GM19328 (cell line): ENCODE data around the gene DLL3.
"Not testable (repeated sequence)": the region's sequence is repeated elsewhere in the genome, so short reads cannot be mapped to it uniquely, and the experiment has no call there.

Source experiments
- ATAC-seq: cut with Tn5 transposase; IDR thresholded peaks from one replicate; pipeline ENCODE4 v1.9.1; 2021; ENCODE audit warnings: mild to moderate bottlenecking, moderate library complexity; ENCODE audit not compliant: unreplicated experiment

Gene DLL3

GRCh38 chr19:39498798-39499642, at the start of gene DLL3:
DLL3 (plus strand) TSS chr19:39498947; CDS start chr19:39498975, 28 bp downstream.
- ATAC-seq, result no peak

- no peak for ATAC-seq
These were observed 49.5 kb upstream of the DLL3 start for GRCh38 chr19:39449116-39449797.

DNA sequence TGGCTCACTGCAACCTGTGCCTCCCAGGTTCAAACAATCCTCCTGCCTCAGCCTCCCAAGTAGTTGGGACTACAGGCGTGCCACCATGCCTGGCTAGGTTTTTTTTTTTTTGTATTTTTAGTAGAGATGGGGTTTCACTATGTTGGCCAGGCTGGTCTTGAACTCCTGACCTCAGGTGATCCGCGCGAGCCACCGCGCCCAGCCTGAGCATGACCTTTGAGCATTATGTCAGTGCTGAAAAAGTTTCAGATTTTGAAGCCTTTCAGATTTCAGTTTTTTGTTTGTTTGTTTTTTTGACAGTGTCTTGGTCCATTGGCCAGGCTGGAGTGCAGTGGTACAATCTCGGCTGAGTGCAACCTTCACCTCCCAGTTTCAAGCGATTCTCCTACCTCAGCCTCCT, 47.5 kb upstream of the DLL3 start:
- not testable (repeated sequence) for ATAC-seq

DNA sequence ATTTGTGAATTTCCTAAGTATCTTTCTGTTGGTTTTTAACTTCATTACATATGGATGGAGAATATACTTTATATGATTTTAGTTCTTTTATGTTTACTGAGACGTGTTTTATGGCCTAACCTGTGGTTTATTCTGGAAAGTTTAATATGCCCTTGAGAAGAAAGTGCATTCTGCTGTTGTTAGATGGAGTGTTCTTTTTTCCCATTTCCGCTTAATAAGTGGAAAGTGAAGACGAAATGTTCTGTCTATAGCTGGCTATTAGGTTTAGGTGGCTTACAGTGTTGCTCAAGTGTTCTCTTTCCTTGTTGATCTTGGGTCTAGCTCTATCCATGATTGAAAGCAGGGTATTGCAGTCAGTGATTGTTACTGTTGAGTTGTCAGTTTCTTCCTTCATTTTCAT, 35.3 kb upstream of the DLL3 start:
- no peak for ATAC-seq

- no peak for ATAC-seq
These were observed 32.6 kb upstream of the DLL3 start for GRCh38 chr19:39465956-39466747.

GRCh38 chr19:39467941-39468340, 30.8 kb upstream of the DLL3 start:
- no peak for ATAC-seq

DNA sequence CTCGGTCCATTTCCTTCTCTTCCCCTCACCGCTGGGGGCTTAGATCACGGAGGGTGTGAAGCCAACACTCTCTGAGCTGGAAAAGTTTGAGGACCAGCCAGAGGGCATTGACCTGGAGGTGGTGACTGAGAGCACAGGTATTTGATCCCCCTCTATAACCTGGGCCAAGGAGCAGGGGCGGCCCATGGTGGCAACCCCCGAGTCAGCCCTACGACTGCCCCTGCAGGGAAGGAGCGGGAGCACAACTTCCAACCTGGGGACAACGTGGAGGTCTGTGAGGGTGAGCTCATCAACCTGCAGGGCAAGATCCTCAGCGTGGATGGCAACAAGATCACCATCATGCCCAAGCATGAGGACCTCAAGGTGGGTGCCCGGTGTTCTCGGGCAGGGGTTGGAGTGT, 29.7 kb upstream of the DLL3 start:
- no peak for ATAC-seq

GRCh38 chr19:39469567-39469966, 29.2 kb upstream of the DLL3 start:
- no peak for ATAC-seq

DNA sequence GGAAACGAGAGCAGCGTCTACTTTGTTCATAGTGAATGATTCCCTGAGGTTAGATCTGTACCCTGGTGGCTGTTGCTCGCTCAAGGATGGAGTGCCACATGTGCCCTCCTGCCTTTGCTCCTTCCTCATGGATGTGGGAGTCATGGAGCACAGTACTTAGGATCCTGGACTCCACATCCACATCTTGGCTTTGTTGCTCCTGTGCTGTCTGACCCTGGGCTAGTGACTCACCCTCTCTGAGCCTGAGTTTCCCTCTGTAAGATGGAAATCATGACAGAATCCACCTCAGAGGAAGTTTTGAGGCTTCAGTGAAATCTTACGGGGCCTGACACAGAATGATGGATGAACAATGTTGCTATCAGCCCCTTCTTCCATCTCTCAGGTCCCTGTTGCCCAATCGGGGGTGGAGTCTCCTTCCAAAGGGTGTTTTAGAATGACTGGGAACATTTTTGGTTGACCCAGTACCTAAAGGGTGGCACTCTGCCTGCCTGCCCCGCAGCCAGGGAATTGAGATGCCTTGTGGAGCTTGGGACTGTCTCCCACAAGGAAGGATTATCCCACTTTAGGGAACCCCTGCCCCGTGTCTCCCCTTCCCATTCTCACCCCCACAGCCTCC, 27.9 kb upstream of the DLL3 start:
- no peak for ATAC-seq

DNA sequence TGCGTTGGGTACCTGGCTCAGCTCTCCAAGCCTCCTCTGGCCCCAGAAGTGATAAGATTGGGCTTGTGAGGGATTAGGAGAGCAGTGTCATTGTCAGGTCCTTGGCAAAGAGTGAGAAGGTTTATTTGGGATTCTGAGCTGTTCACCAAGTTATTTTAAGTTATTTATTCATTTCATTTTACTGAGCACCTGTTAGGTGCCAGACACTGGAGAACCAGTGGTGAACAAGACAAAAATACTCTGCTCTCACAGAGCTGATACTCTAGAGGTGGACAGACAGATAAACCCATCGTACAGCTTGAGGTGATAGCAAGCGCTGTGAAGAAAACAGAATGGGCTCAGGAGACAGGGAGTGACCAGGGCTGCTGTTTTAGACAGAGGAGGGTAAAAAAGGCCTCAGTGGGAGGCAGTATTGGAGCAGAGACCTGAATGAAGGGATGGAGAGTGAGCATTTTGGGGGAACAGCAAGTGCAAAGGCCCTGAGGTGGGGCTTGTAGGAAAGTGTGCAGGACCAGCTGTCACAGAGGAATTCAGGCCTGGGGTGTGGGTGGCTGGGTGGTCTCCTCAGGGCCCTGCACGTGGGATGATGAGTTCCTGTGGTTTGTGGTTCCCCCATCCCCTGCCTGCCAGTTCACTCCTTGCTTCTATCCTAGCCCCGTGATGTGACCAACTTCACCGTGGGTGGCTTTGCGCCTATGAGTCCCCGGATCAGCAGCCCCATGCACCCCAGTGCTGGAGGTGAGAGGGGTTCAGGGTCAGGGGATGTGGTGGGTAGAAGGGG, 26.8 kb upstream of the DLL3 start:
- no peak for ATAC-seq

DNA sequence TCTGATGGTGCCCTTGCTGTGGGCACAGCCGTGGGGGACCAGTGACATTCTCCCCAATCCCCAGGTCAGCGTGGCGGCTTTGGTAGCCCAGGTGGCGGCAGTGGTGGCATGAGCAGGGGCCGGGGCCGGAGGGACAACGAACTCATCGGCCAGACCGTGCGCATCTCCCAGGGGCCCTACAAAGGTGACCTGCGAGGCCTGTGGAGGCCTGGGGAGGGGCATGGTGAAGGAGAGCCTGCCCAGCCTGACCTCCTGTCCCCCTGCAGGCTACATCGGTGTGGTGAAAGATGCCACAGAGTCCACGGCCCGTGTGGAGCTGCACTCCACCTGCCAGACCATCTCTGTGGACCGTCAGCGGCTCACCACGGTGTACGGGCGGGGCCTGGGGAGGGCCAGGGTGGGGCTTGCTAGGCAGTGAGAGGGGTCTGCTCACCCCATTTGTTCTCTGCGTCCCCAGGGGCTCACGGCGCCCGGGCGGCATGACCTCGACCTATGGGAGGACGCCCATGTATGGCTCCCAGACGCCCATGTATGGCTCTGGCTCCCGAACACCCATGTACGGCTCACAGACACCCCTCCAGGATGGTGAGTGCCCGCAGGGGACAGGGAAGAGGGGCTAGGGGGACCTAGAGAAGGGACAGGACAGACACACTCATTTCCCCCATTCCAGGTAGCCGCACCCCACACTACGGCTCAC, 25.9 kb upstream of the DLL3 start:
- no peak for ATAC-seq

DNA sequence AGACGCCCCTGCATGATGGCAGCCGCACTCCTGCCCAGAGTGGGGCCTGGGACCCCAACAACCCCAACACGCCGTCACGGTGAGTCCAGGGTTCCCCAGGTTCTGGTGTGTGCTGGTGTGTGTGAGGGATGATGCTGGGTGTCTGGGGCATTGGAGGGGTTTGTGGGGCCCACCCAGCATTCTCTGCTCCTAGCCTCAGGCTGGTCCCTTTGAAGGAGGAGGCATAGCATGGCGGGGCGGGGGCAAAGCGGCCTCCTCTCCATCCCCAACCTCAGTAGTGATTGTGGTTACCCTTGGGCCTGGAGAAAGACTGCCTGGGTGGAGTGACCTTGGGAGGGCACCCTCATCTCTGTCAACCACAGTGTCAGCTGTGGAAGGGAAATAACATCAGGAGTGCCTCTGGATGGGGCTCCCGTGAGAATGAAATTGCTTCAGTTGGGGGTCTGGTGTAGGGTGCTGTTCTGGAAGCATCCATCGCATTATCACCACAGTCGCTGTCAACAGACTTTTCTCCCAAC, 25.2 kb upstream of the DLL3 start:
- no peak for ATAC-seq

GRCh38 chr19:39474139-39474620, 24.6 kb upstream of the DLL3 start:
- ATAC-seq, result no peak

DNA sequence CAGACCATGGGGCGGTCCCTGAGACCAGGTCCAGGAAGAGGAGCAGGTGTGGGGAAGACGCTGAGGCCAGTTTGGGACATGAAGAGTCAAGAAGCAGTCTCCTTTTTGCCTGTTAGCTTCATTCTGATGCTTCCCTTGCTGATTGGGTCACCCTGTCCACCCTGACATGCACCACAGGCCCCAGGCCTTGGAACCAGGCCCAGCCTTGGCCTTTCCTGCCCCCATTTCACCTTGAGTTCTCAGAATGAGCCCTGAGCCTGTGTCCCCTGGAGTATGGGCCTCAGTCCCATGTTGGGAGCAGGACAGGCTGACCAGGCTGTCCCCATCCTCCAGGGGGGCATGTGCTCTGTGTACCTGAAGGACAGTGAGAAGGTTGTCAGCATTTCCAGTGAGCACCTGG, 23.0 kb upstream of the DLL3 start:
- ATAC-seq, result no peak

DNA sequence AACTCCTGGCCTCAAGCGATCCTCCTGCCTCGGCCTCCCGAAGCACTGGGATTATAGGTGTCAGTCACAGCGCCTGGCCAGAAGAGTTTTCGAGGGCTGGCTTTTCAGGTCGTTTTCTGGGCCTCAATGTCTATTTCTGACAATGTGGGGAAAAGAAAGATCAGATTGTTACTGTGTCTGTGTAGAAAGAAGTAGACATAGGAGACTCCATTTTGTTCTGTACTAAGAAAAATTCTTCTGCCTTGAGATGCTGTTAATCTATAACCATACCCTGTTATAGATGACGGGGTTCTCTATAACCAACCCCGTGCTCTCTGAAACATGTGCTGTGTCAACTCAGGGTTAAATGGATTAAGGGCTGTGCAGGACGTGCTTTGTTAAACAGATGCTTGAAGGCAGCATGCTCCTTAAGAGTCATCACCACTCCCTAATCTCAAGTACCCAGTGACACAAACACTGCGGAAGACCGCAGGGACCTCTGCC, 19.4 kb upstream of the DLL3 start:
- not testable (repeated sequence) for ATAC-seq

DNA sequence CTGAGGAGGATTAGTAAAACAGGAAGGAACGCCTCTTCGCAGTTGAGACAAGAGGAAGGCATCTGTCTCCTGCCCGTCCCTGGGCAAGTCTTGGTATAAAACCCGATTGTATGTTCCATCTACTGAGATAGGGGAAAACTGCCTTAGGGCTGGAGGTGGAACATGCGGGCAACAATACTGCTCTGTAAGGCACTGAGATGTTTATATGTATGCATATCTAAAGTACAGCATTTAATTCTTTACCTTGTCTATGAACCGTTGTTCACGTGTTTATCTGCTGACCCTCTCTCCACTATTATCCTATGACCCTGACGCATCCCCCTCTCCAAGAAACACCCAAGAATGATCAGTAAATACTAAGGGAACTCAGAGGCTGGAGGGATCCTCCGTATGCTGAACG, 18.8 kb upstream of the DLL3 start:
- no peak for ATAC-seq

DNA sequence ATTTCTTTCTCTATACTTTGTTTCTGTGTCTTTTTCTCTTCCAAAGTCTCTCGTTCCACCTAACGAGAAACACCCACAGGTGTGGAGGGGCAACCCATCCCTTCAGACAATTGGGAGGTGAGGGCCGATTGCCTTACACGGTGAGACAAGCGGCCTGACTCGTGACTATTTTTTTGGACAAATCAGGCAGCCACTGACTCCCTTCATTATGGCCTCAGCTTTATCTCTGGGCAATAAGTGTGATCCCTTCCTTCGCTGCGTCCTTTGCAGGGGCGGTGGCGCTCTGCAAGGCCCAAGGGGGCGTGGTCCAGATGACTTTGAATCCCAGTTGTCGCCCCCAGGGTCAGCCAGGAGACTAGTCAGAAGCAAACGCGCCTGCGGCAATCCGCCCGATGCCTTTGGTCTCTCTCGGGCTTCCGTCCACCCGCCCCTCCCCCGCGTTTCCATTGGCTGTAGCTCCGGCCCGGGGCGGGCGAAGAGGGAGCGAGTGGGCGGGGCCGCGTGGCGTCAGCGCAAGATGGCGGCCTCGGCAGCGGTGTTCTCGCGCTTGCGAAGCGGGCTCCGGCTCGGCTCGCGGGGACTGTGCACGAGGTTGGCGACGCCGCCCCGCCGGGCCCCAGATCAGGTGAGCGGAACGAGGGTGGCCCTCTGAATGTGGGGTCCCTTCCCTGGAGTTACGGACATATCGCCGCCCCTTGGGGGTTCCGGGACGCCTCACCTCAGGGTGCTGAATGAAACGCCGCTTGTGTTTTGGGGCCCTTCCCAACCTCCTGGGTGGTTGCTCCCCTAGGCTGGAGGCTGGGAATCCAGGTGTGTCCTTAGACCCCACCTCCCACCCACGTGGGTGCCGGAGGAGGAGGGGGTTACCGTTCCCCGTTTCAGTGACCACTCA, 18.2 kb upstream of the DLL3 start, which contains the start of gene TIMM50:
Gene TIMM50, plus strand, starts transcription at position 502 of the 892 bp plus-strand sequence. Its CDS starts 16 bp downstream, at position 518.
- ATAC-seq, result peak; percentile 83

DNA sequence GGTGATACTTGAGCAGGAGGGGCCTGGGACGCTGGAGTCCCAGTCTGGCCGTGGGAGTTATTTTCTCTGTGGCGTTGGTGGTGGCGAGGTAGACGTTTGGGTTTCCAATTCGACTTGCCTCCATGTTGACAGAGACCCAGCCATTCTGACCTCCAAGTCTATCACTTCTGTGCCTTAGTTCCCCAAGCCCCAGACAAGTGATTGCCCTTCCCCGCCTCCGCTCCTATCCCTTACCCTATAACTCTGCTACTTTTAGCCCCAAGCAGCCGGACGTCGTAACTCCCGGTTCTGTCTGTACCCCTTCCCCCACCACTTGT, 17.6 kb upstream of the DLL3 start:
- no peak for ATAC-seq
